Measurements from ENCODE around the gene SUPT16H. TPM values are rescaled to one million over a fixed set of nuclear protein-coding genes. Genes with fewer than 3 reads are reported as not detected.

SUPT16H gene
- total and polyA plus RNA-seq, 12 donors: 39.2 to 76.4 (median 49.1) TPM

GRCh38 chr14:21426692-21427091 lies 42.9 kb upstream of the SUPT16H start:
- Histone ChIP-seq H3K36me3 (replicated peaks in 1 of 2) (peaks cover 0 to 100% of the 10 kb centered on the region in 2 donors), H3K4me3 (no peak overlapping the region), H3K9me3 (replicated peaks in 1 of 3) (no peaks in the 10 kb centered on the region), H3K27me3 (no peaks in the 10 kb centered on the region), H3K4me1 (replicated peaks in 1 of 2) (peaks cover 0 to 4% of the 10 kb centered on the region in 2 donors), H3K27ac (no peak overlapping the region)
- no peak for DNase-seq
- no peak for TF ChIP-seq POLR2A (IDR thresholded peaks at IDR 0.05)
- no peak for TF ChIP-seq CTCF (IDR thresholded peaks at IDR 0.05)
- 89 to 100% (median 95%) methylated on average over 1 of the region's 1 CpG for WGBS, 4 donors
- intact Hi-C loops (cut with DNase I): no loop called here

GRCh38 chr14:21419528-21419927 lies 35.7 kb upstream of the SUPT16H start:
- H3K4me3 ChIP-seq: no peak overlapping the region
- no peak overlapping the region for H3K27ac ChIP-seq
- no peaks in the 10 kb centered on the region for H3K27me3 ChIP-seq
- intact Hi-C loops (cut with DNase I): no loop called here
- H3K4me1 ChIP-seq (replicated peaks in 1 of 2): no peaks in the 10 kb centered on the region
- no peak for TF ChIP-seq POLR2A (IDR thresholded peaks at IDR 0.05)
- TF ChIP-seq CTCF (IDR thresholded peaks at IDR 0.05): no peak
- WGBS, 4 donors: 74 to 95% (median 88%) methylated on average over 5 of the region's 5 CpGs
- H3K36me3 ChIP-seq (replicated peaks in 1 of 2): peaks cover 0 to 87% of the 10 kb centered on the region in 2 donors
- no peak for DNase-seq
- H3K9me3 ChIP-seq (replicated peaks in 1 of 3): no peaks in the 10 kb centered on the region

GRCh38 chr14:21415329-21415728 lies 31.5 kb upstream of the SUPT16H start:
- 94 to 99% (median 96%) methylated on average over 4 of the region's 4 CpGs for WGBS, 4 donors
- Histone ChIP-seq H3K9me3 (replicated peaks in 1 of 3) (no peaks in the 10 kb centered on the region), H3K27ac (no peak overlapping the region), H3K4me1 (replicated peaks in 1 of 2) (no peaks in the 10 kb centered on the region), H3K36me3 (replicated peaks in 1 of 2) (peaks cover 0 to 87% of the 10 kb centered on the region in 2 donors), H3K4me3 (no peak overlapping the region), H3K27me3 (no peaks in the 10 kb centered on the region)
- DNase-seq: no peak
- intact Hi-C loops (cut with DNase I): no loop called here
- no peak for TF ChIP-seq POLR2A (IDR thresholded peaks at IDR 0.05)
- TF ChIP-seq CTCF (IDR thresholded peaks at IDR 0.05): no peak

- Histone ChIP-seq H3K4me3 (no peak overlapping the region), H3K36me3 (replicated peaks in 1 of 2) (peaks cover 0 to 87% of the 10 kb centered on the region in 2 donors), H3K4me1 (replicated peaks in 1 of 2) (no peaks in the 10 kb centered on the region), H3K9me3 (replicated peaks in 1 of 3) (no peaks in the 10 kb centered on the region), H3K27ac (no peak overlapping the region), H3K27me3 (no peaks in the 10 kb centered on the region)
- 94 to 100% (median 98%) methylated on average over 1 of the region's 1 CpG for WGBS, 4 donors
- no peak for TF ChIP-seq CTCF (IDR thresholded peaks at IDR 0.05)
- no peak for TF ChIP-seq POLR2A (IDR thresholded peaks at IDR 0.05)
- no peak for DNase-seq
- intact Hi-C loops (cut with DNase I): no loop called here
Observed at GRCh38 chr14:21414137-21414631, 30.4 kb upstream of the SUPT16H start.

Data from adrenal gland (tissue), 12 donors.